Medulla oblongata (tissue), 1 donor: ENCODE data around the gene MAD1L1.
A peak's percentile ranks its signal among the peaks of the same experiment; 100 is the strongest.
"Not testable (repeated sequence)": the region's sequence is repeated elsewhere in the genome, so short reads cannot be mapped to it uniquely, and the experiment has no call there.

ENCODE experiments used
- DNase-seq: peaks from one replicate; pipeline ENCODE4 v3.0.0-alpha.2; 2015; ENCODE audit errors: extremely low spot score

Gene MAD1L1

DNA sequence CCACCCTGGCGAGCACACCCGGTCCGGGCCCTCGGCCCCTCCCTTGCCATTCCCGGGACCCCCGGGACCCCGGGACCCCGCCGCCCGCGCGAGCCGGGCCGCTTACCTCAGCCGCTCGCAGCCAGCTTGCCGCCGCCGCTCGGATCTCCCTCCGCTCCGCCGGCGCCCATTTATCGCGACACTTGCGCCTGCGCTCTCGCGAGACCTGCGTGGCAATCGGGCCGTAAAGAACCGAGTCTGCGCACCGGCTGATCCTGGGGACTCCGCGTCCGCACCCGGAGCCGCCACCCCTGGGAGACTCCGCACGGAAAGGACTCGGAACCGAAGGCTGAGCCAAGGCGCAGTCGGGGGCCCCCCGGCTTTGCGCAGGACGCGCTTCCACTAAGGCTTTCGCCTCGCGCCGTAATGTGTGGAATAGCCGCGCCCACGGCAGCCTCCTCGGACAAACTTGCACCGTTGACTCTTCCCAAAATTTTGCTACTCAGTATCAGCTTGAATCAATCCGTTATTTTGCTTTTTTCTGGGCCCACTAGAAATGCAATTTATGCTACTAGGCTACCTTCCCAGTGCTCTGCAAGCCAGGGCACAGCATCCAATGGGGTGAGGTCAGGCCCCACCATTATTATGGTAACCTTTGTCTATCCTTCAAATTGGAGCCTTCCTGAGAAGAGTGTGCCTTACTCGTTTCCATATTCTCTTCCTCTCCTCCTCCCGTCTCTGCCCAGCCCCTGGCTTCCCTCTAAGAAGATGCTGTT is at the start of gene MAD1L1:
TSS of gene MAD1L1 (minus strand) at position 180 of the 755 bp plus-strand sequence. CDS start 2,812 bp downstream, outside the sequence.
- DNase-seq: peak; percentile 89

DNA sequence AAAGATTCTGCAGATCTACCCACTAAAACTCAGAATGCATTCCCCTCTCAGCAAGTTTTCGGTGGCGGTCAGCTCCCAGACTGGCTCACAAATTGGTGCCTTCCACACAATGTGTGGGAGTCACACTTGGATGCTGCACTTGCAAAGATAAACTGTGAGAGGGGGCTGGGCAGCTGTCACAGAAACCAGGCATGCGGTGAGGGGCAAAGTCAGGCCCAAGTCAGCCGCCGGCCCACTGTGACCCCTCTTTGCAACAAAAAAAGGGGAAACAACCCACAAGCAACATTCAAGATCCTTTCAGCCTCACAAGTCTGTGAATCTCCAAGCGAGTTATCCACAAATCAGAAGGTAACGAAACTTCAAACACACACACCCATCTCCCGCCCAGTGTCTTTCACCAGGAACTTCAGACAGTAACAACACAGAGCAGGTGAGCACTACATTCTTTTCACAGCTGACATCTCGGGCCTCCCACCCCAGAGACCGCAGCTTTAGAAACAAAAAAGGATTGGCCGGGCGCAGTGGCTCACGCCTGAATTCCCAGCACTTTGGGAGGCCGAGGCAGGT is 49.5 kb upstream of the MAD1L1 start:
- DNase-seq: no peak

DNA sequence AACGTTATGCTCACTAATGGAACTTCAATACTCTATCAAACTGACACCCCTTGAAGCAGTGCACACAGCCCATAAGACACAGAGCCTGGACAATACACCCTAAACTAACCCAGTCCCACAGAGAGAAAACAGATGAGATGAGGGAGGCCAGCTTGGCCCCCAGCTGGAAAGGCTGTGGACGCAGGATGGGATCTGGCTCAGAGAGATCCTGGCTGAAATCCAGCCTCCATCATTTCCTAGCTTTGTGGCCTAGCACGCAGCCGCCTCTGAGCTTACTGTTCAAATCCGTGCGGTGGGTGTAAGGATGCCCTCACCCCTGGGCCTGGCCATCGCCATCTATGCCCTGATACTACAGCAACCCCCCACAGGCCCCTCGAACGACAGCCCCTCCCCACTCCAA is 48.8 kb upstream of the MAD1L1 start:
- DNase-seq: peak; percentile 59

DNA sequence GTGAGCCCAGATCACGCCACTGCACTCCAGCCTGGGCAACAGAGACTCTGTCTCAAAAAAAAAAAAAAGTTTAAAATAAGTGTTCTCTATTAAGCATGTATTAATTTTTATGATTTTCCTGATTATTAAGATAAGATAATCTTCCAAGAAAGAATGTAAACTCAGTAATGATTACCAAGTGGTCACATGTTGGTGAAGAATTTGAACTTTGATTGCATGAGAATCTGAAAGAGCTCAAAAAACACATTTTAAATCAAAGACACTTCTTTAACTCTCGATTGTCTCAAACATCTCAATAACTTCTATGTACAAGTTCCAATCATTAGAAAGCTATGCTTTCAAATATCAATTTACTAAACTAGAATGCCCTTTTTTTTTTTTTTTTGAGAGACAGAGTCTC is 47.7 kb upstream of the MAD1L1 start:
- no peak for DNase-seq

DNA sequence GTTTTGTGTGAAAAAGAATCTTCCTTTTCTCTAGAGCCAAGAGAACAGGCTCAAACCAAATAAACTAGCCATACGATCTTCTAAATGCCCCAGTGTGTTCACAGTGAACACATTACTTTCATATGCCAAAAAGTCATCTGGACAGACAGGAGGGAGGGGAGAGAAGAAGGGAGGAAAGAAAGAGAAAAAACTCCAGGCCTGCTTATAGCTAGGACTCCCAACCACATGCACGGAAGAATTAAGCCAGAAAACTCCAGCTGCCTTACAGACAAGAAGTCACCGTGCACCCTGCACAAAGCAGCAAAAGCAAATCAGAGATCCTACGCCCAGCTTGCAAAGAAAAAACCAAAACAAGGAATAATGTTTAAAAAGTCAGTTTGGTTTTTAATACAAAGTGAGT is 47.2 kb upstream of the MAD1L1 start:
- DNase-seq: no peak

DNA sequence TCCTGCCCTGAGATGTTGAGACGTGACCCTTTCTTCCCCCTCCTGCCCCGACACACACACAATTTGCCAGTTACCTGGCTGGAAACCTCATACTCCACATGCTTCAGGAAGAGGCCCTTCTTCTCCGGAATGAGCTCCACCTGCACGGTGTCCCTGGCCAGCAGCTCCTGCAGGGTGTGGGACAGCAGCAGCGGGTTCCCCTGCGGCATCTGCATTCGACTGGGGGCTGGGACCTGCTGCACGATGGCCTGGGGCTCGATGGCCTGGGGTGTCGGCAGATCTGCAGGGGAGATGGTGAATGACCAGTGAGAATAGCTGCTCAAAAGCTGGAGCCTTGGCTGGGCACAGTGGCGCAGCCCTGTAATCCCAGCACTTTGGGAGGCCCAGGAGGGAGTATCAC is 45.3 kb upstream of the MAD1L1 start:
- DNase-seq: no peak

DNA sequence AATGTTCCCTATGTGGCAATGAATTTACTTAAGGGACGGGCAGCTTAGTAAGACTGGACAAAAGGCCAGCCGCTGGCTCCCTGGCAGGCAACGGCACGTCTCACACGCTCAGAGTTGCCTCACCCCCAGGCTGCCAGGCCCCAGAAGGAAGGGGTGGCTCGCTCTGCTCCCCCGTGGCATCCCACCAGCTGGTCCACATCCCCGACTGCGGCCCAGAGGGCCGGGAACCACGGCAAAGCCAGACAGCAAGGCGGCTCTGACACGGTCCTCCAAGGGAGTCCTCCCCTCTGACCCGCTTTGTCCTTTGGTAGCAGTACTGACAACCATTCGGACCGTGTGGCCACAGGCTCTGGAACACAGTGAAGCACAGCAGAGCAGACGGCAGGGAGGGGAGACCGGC is 43.4 kb upstream of the MAD1L1 start:
- DNase-seq: peak; percentile 9

DNA sequence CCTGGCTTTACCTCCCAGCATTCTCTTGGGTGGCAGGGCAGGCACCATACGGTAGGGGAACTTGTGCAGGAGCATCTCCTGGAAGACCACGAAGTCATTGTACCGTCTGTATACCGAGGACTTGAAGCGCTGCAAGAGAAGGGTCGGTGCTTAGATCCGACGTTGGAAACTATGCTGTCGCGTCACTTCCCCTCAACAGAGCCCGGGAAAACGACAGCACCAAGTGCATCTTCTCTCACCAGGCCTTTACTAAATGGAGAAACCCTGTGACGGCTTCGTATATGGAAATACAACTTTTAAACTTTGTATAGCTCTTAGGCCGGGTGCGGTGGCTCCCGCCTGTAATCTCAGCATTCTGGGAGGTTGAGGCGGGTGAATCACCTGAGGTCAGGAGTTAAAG is 42.4 kb upstream of the MAD1L1 start:
- DNase-seq: no peak

DNA sequence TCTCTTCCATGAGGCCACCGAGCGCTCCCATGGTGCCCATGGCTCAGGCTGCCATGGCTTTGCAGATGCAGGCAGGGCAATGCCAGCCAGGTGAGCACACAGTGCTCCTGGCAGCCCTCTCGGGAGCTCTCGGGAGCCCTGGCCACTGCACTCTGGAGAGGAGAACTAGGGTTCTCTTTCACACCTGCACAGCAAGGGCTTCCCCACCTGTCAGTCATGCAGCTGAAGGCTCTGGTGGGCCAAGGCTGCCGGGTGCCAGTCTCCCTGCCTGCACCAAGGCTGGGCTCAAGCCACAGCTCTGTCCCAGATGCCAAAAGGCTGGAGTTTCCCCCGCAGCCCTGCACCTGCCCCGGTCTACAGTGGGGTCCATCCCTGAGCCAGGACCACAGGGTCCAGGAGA is 41.9 kb upstream of the MAD1L1 start:
- no peak for DNase-seq

DNA sequence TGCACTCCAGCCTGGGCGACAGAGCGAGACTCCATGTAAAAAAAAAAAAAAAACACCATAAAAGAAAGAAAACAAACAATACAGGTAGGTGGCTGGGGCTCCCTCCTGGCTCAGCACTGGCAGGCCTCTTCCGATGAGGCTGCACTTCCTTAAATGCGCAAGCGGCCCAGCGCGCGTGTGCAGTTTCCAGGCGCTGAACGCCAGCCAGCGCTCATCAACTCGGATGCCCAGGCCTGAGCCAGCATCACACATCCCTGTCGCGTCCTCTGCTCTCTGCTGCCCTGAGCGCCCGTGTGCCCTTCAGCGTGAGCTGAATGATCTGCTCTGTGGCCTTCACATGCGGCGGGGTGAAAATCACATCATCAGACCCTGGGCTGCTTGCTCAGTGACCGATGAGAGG is 41.1 kb upstream of the MAD1L1 start:
- no peak for DNase-seq

DNA sequence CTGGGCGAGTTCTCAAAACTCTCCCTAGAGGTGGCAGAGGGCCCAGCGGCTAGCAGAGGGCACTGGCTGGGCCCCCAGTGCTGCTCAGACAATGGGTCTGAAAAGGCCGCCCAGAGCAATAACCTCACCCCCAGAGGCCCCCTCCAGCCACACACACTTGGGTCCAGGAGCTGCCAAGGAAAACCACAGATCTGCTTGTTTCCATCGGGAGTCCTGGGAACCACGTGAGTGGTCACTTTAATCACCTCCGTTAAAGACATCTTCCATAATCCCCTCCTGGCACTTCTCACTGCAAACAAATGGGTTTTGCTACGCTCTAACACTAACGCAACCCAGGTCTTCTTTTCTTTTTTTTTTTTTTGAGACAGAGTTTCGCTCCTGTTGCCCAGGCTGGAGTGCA is 39.3 kb upstream of the MAD1L1 start:
- peak; percentile 6 for DNase-seq

DNA sequence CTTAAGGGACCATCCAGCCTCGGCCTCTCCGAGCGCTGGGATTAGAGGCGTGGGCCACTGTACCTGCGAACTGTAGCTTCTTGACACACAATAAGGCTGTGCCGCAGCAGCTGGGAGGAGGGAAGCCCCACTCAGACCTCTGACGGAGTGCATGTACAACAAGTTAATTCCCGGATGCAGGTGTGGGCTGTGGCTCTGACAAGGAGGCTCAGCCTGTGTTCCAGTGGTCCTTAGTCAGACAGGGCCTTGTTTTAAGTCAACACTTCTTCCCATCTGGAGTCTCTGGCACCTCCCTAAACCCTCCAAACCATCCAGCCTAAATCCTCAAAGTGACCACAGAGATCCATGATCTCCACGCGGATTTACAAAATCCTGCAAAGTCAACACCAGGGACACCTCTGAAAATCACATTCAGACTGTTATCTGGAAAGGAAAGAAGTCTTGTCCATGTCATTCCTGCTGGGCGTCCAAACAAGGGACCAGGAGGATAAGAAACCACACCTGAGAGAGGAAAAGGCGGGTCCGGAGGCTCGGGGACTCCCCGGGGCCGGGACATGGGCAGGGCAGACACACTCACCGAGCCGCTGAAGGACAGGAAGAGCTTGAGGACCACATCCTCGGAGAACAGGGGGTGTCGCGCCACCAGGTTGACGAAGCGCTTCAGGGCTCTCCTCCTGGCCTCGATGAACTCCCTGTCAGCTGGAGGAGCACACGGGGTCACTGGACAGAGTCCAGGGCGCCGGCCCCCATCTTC is 38.7 kb upstream of the MAD1L1 start:
- DNase-seq: no peak

DNA sequence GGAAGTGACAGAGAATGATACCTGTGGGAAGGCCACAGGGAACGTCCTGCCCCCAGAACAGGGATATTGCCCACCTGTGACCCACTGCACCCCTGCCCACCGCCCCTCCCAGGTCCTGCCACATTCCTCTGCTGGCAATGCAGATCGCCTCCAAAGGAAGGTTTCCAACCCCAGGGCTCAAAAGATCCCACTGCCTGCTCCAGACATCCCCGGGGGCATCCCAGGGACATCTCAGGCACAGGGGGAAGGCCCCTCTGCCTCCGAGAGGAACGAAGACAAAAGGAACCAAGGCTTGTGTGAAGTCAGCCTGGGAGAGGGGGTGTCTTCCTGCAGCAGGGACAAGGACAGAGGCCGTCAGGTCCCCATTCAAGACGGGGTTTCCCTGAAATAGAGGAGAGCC is 37.8 kb upstream of the MAD1L1 start:
- DNase-seq: no peak

DNA sequence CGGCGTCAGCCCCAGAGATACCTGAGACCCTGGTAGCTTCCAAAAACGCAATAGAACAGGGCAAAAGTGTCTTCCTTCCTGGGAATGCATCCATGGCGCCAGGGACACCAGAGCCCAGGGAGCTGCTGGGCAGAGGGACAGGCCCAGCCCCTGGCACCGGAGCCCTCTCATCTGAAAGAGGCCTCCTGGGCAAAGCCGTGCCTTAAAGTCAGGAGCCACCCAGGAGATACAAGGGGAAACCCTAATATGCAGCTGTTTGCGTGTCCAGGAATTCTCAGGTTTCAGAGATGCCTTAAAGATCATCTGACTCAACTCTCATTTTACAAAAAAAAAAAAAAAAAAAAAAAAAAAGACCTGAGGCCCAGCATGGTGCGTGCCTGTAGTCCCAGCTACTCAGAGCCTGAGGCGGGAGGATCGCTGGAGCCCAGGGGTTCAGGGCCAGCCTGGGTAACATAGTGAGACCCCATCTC is 37.3 kb upstream of the MAD1L1 start:
- DNase-seq: no peak

DNA sequence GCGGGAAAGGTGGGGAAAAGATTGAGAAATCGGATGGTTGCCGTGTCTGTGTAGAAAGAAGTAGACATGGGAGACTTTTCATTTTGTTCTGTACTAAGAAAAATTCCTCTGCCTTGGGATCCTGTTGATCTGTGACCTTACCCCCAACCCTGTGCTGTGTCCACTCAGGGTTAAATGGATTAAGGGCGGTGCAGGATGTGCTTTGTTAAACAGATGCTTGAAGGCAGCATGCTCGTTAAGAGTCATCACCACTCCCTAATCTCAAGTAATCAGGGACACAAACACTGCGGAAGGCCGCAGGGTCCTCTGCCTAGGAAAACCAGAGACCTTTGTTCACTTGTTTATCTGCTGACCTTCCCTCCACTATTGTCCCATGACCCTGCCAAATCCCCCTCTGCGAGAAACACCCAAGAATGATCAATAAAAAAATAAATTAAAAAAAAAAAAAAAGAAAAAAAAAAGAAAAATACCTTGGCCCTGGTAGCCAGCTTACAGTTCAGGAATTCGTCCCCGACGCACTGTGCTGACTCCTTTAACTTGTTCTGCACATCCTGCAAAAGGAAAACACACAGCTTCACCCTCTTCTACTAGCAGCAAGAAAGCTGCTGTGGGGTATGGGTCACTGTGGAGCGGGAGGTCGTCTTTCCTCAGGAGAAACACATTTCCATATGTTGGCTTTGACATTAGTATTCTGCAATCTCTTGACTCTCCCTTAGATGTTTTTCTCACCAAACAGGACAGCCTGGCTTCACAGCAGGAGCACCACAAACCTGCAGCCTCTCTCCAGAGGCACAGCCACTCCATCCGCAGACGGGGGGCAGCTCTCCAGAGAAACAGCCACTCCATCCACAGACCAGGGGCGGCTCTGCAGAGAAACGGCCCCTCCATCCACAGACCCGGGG is 36.6 kb upstream of the MAD1L1 start:
- not testable (repeated sequence) for DNase-seq

DNA sequence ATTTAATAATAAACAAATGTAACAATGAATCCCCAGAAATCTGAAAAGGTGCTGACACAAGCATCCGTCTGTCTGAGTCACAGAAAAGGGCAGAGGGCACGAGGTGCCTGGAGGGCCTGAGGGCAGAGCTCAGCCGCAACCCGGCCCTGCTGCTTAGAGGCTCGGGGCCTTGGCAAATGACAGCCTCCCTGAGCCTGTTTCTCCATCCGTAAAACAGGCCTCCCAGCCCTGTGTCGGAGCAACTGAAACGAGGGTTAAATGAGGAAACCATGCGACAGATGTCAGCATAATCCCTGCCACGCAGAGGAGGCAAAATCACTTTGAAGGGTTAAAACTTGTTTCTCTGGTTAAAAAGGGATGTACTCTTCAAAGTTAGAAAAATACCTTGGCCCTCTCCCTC is 34.2 kb upstream of the MAD1L1 start:
- DNase-seq: no peak

DNA sequence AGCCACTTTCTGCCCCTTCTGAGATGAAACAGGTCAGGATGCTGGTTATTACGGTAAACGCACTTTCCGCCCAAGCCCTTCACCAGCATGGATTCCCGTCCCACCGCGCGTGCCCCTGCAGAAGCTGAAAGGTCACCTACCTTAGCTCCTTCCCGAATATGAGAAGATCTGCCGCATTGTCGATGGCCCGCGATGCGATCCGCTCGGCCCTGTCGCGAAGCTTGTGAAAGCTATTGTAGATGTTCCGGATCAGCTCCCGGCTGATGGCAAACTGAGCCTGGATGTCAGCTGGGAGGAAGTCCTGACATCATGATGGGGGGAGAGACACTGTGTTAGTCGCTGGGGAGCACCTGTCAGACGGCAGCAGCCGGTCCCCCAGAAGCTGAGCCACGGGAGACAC is 31.4 kb upstream of the MAD1L1 start:
- DNase-seq: no peak

DNA sequence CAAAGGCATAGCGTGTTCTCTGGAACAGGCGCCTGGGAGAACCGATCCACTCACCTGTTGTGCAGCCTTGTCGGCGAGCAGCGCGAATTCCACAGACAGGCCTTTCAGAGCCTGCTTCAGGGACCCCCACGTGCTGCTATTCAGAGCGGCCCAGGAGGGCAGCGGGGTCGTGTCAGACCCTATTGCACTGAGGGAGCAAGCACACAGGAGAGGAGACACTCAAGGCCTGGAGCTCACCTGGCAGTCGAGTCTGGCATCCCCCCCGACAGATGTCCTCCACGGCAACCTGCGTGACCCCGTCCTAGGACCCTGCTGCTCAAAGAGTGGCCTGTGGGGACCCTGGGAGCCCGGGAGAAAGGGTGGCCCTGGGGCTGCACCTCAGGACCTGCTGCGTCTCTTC is 30.4 kb upstream of the MAD1L1 start:
- no peak for DNase-seq

DNA sequence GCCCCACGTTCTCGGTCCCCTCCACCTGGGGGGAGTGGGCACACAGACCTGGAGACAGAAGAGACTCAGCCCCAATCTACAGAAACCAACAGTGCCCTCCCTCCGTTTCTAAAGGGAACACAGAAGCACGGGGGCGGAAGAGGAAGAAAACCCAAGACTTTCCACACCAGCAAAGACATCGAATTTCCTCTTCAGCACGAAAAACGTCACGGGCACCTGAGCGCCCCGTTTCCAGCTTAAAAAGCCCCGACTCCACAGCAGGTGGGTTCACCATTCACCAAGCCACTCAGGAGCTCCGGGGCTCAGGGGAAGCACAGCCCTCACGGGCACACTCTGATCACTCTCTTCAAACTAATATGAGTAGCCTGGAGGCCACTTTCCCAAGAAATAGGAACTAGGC is 28.9 kb upstream of the MAD1L1 start:
- peak; percentile 74 for DNase-seq

DNA sequence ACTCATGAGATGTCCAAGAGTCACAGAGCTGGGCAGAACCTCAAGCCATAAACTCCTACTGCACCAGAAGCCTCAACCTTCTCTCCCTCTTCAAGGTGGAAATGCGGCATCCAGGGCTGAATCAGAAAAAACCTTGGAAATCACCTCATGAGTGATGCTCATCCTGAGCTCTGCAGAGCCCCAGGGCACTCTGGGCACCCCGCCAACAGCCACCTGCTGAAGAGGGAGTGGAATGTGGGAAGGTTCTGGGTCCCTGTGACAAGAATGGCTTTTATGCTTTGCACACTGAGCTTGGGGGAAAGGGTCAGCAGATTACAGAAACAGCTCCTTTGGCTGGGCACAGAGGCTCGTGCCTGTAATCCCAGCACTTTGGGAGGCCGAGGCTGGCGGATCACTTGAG is 28.1 kb upstream of the MAD1L1 start:
- DNase-seq: no peak

DNA sequence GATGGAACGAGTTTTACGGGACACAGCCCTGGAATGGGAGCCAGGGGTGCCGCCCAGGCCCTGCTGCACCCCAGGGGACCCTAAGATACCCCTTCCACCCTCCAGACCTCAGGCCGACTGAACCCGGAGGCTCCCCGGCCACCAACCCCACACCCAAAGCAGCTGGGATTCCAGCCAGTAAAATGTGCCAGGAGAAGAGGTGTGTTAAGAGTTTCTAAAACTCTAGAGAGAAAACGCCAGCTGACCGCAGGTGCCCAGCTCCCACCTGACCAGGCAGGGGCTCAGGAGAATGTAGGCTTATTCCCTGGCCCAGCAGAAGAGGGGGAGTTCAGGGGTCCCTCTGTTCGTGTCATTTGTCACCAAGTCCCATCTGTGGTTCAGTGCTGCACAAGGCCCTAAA is 26.7 kb upstream of the MAD1L1 start:
- DNase-seq: no peak
